ENCODE data around the gene MROH7. TPM values are rescaled to one million over a fixed set of nuclear protein-coding genes. Genes with fewer than 3 reads are reported as not detected.

MROH7 gene
- total RNA-seq, 2 experiments from 2014 or later, result 0.07 to 0.10 TPM

GRCh38 chr1:54604051-54604450 lies 37.5 kb upstream of the MROH7 start:
- CTCF ChIA-PET, result interaction anchor here (1.1 kb wide), 1 partner anchor 69 kb away, joined by 4 read pairs; no protein-coding TSS in a partner anchor
- H3K36me3 Mint-ChIP-seq (ENCODE audit: low read depth), result no peaks in the 10 kb centered on the region
- no peaks in the 10 kb centered on the region for H3K27me3 Mint-ChIP-seq (ENCODE audit: low read depth)
- peaks cover 14% of the 10 kb centered on the region for H3K4me1 Mint-ChIP-seq (ENCODE audit: low read depth)
- H3K4me3 Mint-ChIP-seq, result no peak overlapping the region
- no peaks in the 10 kb centered on the region for H3K9me3 Mint-ChIP-seq
- no peak overlapping the region for H3K27ac Mint-ChIP-seq
- intact Hi-C loops (cut with micrococcal nuclease), result no loop called here
- no peak for DNase-seq

GRCh38 chr1:54604572-54605370 lies 36.8 kb upstream of the MROH7 start:
- Mint-ChIP-seq H3K36me3 (ENCODE audit: low read depth) (no peaks in the 10 kb centered on the region), H3K4me1 (ENCODE audit: low read depth) (peaks cover 14% of the 10 kb centered on the region), H3K27ac (peak overlapping the region; percentile 34), H3K27me3 (ENCODE audit: low read depth) (no peaks in the 10 kb centered on the region), H3K4me3 (no peak overlapping the region), H3K9me3 (no peaks in the 10 kb centered on the region)
- intact Hi-C loops (cut with micrococcal nuclease), result no loop called here
- DNase-seq, result peak; percentile 62
- CTCF ChIA-PET, result interaction anchor here (1.1 kb wide), 1 partner anchor 70 kb away, joined by 4 read pairs; no protein-coding TSS in a partner anchor

GRCh38 chr1:54606096-54606989 lies 35.2 kb upstream of the MROH7 start:
- peaks cover 14% of the 10 kb centered on the region for H3K4me1 Mint-ChIP-seq (ENCODE audit: low read depth)
- H3K9me3 Mint-ChIP-seq, result no peaks in the 10 kb centered on the region
- H3K36me3 Mint-ChIP-seq (ENCODE audit: low read depth), result no peaks in the 10 kb centered on the region
- H3K4me3 Mint-ChIP-seq, result no peak overlapping the region
- no peak overlapping the region for H3K27ac Mint-ChIP-seq
- H3K27me3 Mint-ChIP-seq (ENCODE audit: low read depth), result no peaks in the 10 kb centered on the region
- intact Hi-C loops (cut with micrococcal nuclease), result no loop called here
- CTCF ChIA-PET, result no interaction called here
- no peak for DNase-seq

DNA sequence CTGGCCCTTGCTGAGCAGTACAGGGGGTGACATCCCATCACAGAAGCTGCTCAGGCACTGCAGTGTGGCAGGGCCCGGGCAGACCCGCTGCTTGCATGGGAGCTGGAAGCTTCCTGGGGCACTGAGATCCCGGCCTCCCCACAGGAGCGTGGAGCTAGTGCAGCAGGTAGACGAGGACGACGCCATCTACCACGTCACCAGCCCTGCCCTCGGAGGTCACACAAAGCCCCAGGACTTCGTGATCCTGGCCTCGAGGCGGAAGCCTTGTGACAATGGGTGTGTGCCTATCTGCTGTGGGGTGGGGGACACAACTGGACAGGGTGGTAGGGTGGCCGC lies 34.6 kb upstream of the MROH7 start:
- no peaks in the 10 kb centered on the region for H3K27me3 Mint-ChIP-seq (ENCODE audit: low read depth)
- no peak overlapping the region for H3K4me3 Mint-ChIP-seq
- no peaks in the 10 kb centered on the region for H3K36me3 Mint-ChIP-seq (ENCODE audit: low read depth)
- H3K9me3 Mint-ChIP-seq, result no peaks in the 10 kb centered on the region
- H3K4me1 Mint-ChIP-seq (ENCODE audit: low read depth), result peaks cover 14% of the 10 kb centered on the region
- intact Hi-C loops (cut with micrococcal nuclease), result no loop called here
- no peak for DNase-seq
- no peak overlapping the region for H3K27ac Mint-ChIP-seq
- CTCF ChIA-PET, result no interaction called here

- CTCF ChIA-PET, result no interaction called here
Observed at GRCh38 chr1:54607821-54608565, 33.6 kb upstream of the MROH7 start.

GRCh38 chr1:54608566-54609230 lies 32.9 kb upstream of the MROH7 start:
- no peak for DNase-seq
- Mint-ChIP-seq H3K4me1 (ENCODE audit: low read depth) (peaks cover 14% of the 10 kb centered on the region), H3K9me3 (no peaks in the 10 kb centered on the region), H3K36me3 (ENCODE audit: low read depth) (no peaks in the 10 kb centered on the region), H3K27me3 (ENCODE audit: low read depth) (no peaks in the 10 kb centered on the region), H3K27ac (no peak overlapping the region), H3K4me3 (no peak overlapping the region)
- intact Hi-C loops (cut with micrococcal nuclease), result no loop called here
- CTCF ChIA-PET, result no interaction called here

More at GRCh38 chr1:54607821-54608565, 33.6 kb upstream of the MROH7 start:
- Mint-ChIP-seq H3K9me3 (no peaks in the 10 kb centered on the region), H3K27me3 (ENCODE audit: low read depth) (no peaks in the 10 kb centered on the region), H3K36me3 (ENCODE audit: low read depth) (no peaks in the 10 kb centered on the region), H3K4me1 (ENCODE audit: low read depth) (peaks cover 14% of the 10 kb centered on the region), H3K27ac (no peak overlapping the region), H3K4me3 (no peak overlapping the region)
- intact Hi-C loops (cut with micrococcal nuclease), result no loop called here
- no peak for DNase-seq

GRCh38 chr1:54609301-54609921 lies 32.2 kb upstream of the MROH7 start:
- H3K9me3 Mint-ChIP-seq, result no peaks in the 10 kb centered on the region
- H3K4me1 Mint-ChIP-seq (ENCODE audit: low read depth), result peaks cover 11% of the 10 kb centered on the region
- intact Hi-C loops (cut with micrococcal nuclease), result no loop called here
- H3K36me3 Mint-ChIP-seq (ENCODE audit: low read depth), result no peaks in the 10 kb centered on the region
- no peak overlapping the region for H3K4me3 Mint-ChIP-seq
- CTCF ChIA-PET, result no interaction called here
- H3K27ac Mint-ChIP-seq, result no peak overlapping the region
- H3K27me3 Mint-ChIP-seq (ENCODE audit: low read depth), result no peaks in the 10 kb centered on the region
- no peak for DNase-seq

DNA sequence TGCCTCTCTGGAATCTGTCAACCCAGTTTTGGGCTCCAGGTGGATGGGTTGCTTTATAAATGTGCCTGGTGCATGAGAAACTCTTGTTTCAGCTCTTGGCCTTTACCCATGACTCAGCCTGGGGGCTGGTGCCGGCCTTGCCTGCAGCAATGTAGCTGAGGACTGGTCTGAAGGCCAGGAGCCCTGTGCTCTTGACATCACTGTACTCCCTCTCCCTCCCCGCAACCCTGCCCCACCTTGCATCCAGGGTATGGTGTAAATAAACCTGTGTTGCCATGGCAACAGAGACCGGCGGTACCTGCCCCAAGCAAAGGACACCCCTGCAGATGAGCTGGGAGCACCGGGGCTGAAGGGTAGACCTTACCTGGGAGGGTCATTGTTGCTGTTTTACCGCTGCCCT lies 31.5 kb upstream of the MROH7 start:
- H3K4me3 Mint-ChIP-seq, result no peak overlapping the region
- no peaks in the 10 kb centered on the region for H3K27me3 Mint-ChIP-seq (ENCODE audit: low read depth)
- CTCF ChIA-PET, result no interaction called here
- intact Hi-C loops (cut with micrococcal nuclease), result no loop called here
- H3K27ac Mint-ChIP-seq, result no peak overlapping the region
- H3K4me1 Mint-ChIP-seq (ENCODE audit: low read depth), result peaks cover 4% of the 10 kb centered on the region
- H3K36me3 Mint-ChIP-seq (ENCODE audit: low read depth), result no peaks in the 10 kb centered on the region
- no peaks in the 10 kb centered on the region for H3K9me3 Mint-ChIP-seq
- no peak for DNase-seq

DNA sequence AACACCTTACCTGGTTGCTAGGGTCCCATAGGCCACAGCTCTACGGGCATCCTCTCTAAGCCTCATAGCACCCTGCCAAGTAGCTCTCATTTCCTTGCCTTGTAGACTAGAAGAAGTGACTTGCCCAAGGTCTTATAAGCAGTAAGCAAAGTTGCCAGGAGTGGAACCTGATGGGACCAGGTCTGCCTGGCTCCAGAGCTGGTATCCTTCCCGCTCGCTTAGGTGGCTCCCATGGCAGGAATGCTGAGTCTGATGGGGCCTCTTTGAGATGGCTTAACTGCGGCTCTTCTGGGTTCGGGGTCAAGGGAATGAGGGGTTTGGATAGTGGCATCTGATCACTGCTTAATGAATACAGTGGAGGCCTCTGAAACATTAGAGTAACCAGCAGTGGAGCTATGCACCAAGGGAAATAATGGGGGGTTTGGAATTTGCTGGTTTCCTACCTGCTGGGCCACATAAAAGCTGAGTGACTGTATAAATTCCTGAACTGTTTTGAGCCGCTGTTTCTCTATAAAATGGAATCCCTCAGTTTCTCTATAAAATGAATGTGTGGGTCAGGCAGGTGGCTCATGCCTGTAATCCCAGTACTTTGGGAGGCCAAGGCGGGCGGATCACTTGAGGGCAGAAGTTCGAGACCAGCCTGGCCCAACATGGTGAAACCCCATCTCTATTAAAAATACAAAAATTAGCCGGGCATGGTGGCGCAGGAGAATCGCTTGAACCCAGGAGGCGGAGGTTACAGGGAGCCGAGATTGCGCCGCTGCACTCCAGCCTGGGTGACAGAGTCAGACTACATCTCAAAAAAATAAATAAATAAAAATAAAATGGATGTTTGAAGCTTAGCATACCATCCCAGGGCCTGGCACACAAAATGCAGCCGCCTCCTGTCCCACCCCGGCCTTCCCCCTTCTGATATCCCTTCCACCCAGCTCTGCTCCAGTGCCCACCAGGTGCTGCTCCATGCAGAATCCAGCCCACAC lies 30.7 kb upstream of the MROH7 start:
- Mint-ChIP-seq H3K36me3 (ENCODE audit: low read depth) (no peaks in the 10 kb centered on the region), H3K27me3 (ENCODE audit: low read depth) (no peaks in the 10 kb centered on the region), H3K27ac (no peak overlapping the region), H3K9me3 (no peaks in the 10 kb centered on the region), H3K4me1 (ENCODE audit: low read depth) (no peaks in the 10 kb centered on the region), H3K4me3 (no peak overlapping the region)
- DNase-seq, result no peak
- CTCF ChIA-PET, result no interaction called here
- intact Hi-C loops (cut with micrococcal nuclease), result no loop called here

DNA sequence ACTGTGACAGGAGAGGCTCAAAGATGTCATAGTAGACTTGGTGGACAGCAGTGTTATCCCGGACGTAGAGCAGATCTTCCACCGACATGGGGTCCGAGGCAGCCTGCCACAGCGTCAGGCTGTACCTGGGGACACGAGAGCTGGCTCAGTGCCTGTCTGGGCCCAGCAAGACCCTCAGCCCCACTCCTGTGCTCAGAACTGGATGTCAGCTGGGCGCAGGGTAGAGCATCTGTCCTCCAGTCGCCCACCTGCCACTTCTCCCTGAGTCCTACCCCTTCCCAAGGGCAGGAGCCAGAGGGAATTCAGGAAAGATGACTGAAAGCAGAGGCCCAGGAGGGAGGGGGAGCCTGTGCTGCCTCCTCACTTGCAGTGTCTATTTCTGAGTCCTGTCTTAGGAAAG lies 30.0 kb upstream of the MROH7 start:
- Mint-ChIP-seq H3K4me3 (no peak overlapping the region), H3K27me3 (ENCODE audit: low read depth) (no peaks in the 10 kb centered on the region), H3K27ac (no peak overlapping the region), H3K4me1 (ENCODE audit: low read depth) (no peaks in the 10 kb centered on the region), H3K9me3 (no peaks in the 10 kb centered on the region), H3K36me3 (ENCODE audit: low read depth) (no peaks in the 10 kb centered on the region)
- intact Hi-C loops (cut with micrococcal nuclease), result no loop called here
- DNase-seq, result no peak
- CTCF ChIA-PET, result no interaction called here

- Mint-ChIP-seq H3K36me3 (ENCODE audit: low read depth) (no peaks in the 10 kb centered on the region), H3K4me1 (ENCODE audit: low read depth) (no peaks in the 10 kb centered on the region), H3K4me3 (no peak overlapping the region), H3K9me3 (no peaks in the 10 kb centered on the region), H3K27ac (no peak overlapping the region), H3K27me3 (ENCODE audit: low read depth) (no peaks in the 10 kb centered on the region)
- intact Hi-C loops (cut with micrococcal nuclease), result loop anchor here (1.0 kb wide), 1 partner anchor 72 kb away; no protein-coding TSS in a partner anchor
- CTCF ChIA-PET, result no interaction called here
- no peak for DNase-seq
Observed at GRCh38 chr1:54614024-54614423, 27.6 kb upstream of the MROH7 start.
